K562 (cell line): ENCODE measurements around the gene CCL24.

Source experiments
- ATF7 ChIP-seq: fragments of 450-650 bp; IDR thresholded peaks from 2 replicates; pipeline ENCODE4 v1.7.1; 2014; ENCODE audit warnings: mild to moderate bottlenecking, moderate library complexity
- ELK3 ChIP-seq: fragments of 450-650 bp; formaldehyde crosslinking; IDR thresholded peaks from 2 replicates; pipeline ENCODE4 v1.4.0; 2020; ENCODE audit warnings: mild to moderate bottlenecking
- MEIS2 ChIP-seq: fragments of 450-650 bp; IDR thresholded peaks from 2 replicates; pipeline ENCODE4 v1.6.1; 2014; ENCODE audit warnings: mild to moderate bottlenecking; ENCODE audit not compliant: partially characterized antibody
- SP1 ChIP-seq: sonication (generic); formaldehyde crosslinking; IDR thresholded peaks from 2 replicates; pipeline ENCODE4 v1.8.1; 2022; ENCODE audit warnings: mild to moderate bottlenecking, missing genetic modification reagents
- STAG1 ChIP-seq: sonication (generic); formaldehyde crosslinking; IDR thresholded peaks from 2 replicates; pipeline ENCODE4 v1.5.0; 2020; ENCODE audit warnings: missing genetic modification reagents, borderline replicate concordance
- ZNF143 ChIP-seq: sonication (generic); formaldehyde crosslinking; IDR thresholded peaks from 2 replicates; pipeline ENCODE4 v1.9.0; 2022; ENCODE audit warnings: mild to moderate bottlenecking, missing genetic modification reagents
- TF ChIP-seq, protein P1 (sequence below): fragments of 450-650 bp; IDR thresholded peaks from 2 replicates; pipeline ENCODE4 v1.7.0; 2016; ENCODE audit warnings: borderline replicate concordance
- TF ChIP-seq, protein P2 (sequence below), 3 experiments: IDR thresholded peaks in 2 of 3; conservative IDR thresholded peaks in 1 of 3; 2 replicates each; pipeline ENCODE4 v1.5.1; 2011 to 2012; ENCODE audit warnings: low read length in 3 of 3, mild to moderate bottlenecking in 3 of 3, control low read depth in 2 of 3, improper control_type of control experiment in 1 of 3, inconsistent platforms in 1 of 3, low read depth in 1 of 3, mixed read lengths in 1 of 3, moderate library complexity in 1 of 3; ENCODE audit not compliant: insufficient read depth in 2 of 3

- TF ChIP-seq ATF7 (no peak), MEIS2 (no peak), STAG1 (CRISPR knock-in tag) (no peak), ELK3 (CRISPR knock-in tag) (no peak), SP1 (CRISPR knock-in tag) (no peak), ZNF143 (CRISPR knock-in tag) (no peak)
- TF ChIP-seq, protein P1, sequence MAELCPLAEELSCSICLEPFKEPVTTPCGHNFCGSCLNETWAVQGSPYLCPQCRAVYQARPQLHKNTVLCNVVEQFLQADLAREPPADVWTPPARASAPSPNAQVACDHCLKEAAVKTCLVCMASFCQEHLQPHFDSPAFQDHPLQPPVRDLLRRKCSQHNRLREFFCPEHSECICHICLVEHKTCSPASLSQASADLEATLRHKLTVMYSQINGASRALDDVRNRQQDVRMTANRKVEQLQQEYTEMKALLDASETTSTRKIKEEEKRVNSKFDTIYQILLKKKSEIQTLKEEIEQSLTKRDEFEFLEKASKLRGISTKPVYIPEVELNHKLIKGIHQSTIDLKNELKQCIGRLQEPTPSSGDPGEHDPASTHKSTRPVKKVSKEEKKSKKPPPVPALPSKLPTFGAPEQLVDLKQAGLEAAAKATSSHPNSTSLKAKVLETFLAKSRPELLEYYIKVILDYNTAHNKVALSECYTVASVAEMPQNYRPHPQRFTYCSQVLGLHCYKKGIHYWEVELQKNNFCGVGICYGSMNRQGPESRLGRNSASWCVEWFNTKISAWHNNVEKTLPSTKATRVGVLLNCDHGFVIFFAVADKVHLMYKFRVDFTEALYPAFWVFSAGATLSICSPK, result no peak
- TF ChIP-seq, protein P2, sequence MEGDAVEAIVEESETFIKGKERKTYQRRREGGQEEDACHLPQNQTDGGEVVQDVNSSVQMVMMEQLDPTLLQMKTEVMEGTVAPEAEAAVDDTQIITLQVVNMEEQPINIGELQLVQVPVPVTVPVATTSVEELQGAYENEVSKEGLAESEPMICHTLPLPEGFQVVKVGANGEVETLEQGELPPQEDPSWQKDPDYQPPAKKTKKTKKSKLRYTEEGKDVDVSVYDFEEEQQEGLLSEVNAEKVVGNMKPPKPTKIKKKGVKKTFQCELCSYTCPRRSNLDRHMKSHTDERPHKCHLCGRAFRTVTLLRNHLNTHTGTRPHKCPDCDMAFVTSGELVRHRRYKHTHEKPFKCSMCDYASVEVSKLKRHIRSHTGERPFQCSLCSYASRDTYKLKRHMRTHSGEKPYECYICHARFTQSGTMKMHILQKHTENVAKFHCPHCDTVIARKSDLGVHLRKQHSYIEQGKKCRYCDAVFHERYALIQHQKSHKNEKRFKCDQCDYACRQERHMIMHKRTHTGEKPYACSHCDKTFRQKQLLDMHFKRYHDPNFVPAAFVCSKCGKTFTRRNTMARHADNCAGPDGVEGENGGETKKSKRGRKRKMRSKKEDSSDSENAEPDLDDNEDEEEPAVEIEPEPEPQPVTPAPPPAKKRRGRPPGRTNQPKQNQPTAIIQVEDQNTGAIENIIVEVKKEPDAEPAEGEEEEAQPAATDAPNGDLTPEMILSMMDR (IDR thresholded peaks at IDR 0.05 in 2 of 3, conservative IDR thresholded peaks at IDR 0.05 in 1 of 3; ENCODE audit: insufficient read depth in 2 of 3, low read depth in 1 of 3, low read length in 3 of 3), result no peak
Measured at GRCh38 chr7:75808106-75808505, 5.5 kb downstream of the CCL24 start.
